Retinal pigment epithelial cell (primary cell): ENCODE results near the gene PRKCD.

Experiments
- DNase-seq: peaks from one replicate; pipeline ENCODE4 v3.0.0-alpha.2; 2010; ENCODE audit warnings: low read depth
- H3K4me3 ChIP-seq: 2 replicates; pipeline ENCODE4 v1.5.1; 2011; ENCODE audit warnings: mild to moderate bottlenecking, low read length, control low read depth, moderate library complexity
- CTCF ChIP-seq: conservative IDR thresholded peaks from 2 replicates; pipeline ENCODE4 v1.5.1; 2011; ENCODE audit warnings: low read depth, low read length, control low read depth, inconsistent platforms

The PRKCD gene

GRCh38 chr3:53120336-53120735 is 40.7 kb upstream of the PRKCD start:
- TF ChIP-seq CTCF, result no peak
- H3K4me3 ChIP-seq, result no peak overlapping the region
- no peak for DNase-seq

- no peak for TF ChIP-seq CTCF
- H3K4me3 ChIP-seq, result no peak overlapping the region
- DNase-seq, result no peak
Measured at GRCh38 chr3:53122255-53122932, 38.6 kb upstream of the PRKCD start.

- TF ChIP-seq CTCF, result no peak
- no peak overlapping the region for H3K4me3 ChIP-seq
- DNase-seq, result no peak
Measured at GRCh38 chr3:53122933-53123305, 38.1 kb upstream of the PRKCD start.

GRCh38 chr3:53123510-53123909 is 37.5 kb upstream of the PRKCD start:
- no peak overlapping the region for H3K4me3 ChIP-seq
- no peak for DNase-seq
- no peak for TF ChIP-seq CTCF

- no peak for TF ChIP-seq CTCF
- H3K4me3 ChIP-seq, result no peak overlapping the region
- no peak for DNase-seq
Measured at GRCh38 chr3:53123953-53124352, 37.1 kb upstream of the PRKCD start.

GRCh38 chr3:53126601-53127000 is 34.4 kb upstream of the PRKCD start:
- H3K4me3 ChIP-seq, result no peak overlapping the region
- no peak for TF ChIP-seq CTCF
- no peak for DNase-seq

GRCh38 chr3:53129344-53129743 is 31.7 kb upstream of the PRKCD start:
- peak overlapping the region; percentile 95 for H3K4me3 ChIP-seq
- TF ChIP-seq CTCF, result no peak
- no peak for DNase-seq
